Immature natural killer cell (primary cell): Measurements from ENCODE around the gene UST. TPM values are rescaled to one million over a fixed set of nuclear protein-coding genes. Genes with fewer than 3 reads are reported as not detected.
A peak's percentile ranks its signal among the peaks of the same experiment; 100 is the strongest.
"Not testable (repeated sequence)": the region's sequence is repeated elsewhere in the genome, so short reads cannot be mapped to it uniquely, and the experiment has no call there.

ENCODE experiments used
- DNase-seq, 3 donors: peaks; one replicate each; pipeline ENCODE4 v3.0.0; 2022; ENCODE audit warnings: mixed read lengths in 1 of 3
- H3K27ac Mint-ChIP-seq, 6 donors: one replicate each; pipeline ENCODE4 v1.8.0; 2020; ENCODE audit warnings: mixed read lengths in 6 of 6, mild to moderate bottlenecking in 5 of 6, inconsistent platforms in 4 of 6, moderate library complexity in 3 of 6
- H3K27me3 Mint-ChIP-seq, 3 donors: one replicate each; pipeline ENCODE4 v1.8.0; 2020 to 2021; ENCODE audit warnings: low read depth in 3 of 3, mild to moderate bottlenecking in 3 of 3, mixed read lengths in 3 of 3, moderate library complexity in 3 of 3, inconsistent platforms in 1 of 3
- H3K36me3 Mint-ChIP-seq, 3 donors: one replicate each; pipeline ENCODE4 v1.8.0; 2020; ENCODE audit warnings: mixed read lengths in 3 of 3, inconsistent platforms in 2 of 3, mild to moderate bottlenecking in 2 of 3
- H3K4me1 Mint-ChIP-seq, 2 donors: one replicate each; pipeline ENCODE4 v1.8.0; 2020; ENCODE audit warnings: inconsistent platforms in 2 of 2, mild to moderate bottlenecking in 2 of 2, mixed read lengths in 2 of 2, moderate library complexity in 1 of 2
- H3K4me3 Mint-ChIP-seq, 5 donors: one replicate each; pipeline ENCODE4 v1.8.0; 2020; ENCODE audit warnings: mild to moderate bottlenecking in 5 of 5, mixed read lengths in 5 of 5, inconsistent platforms in 3 of 5, moderate library complexity in 3 of 5
- H3K9me3 Mint-ChIP-seq, 6 donors: one replicate each; pipeline ENCODE4 v1.8.0; 2020; ENCODE audit warnings: mild to moderate bottlenecking in 6 of 6, mixed read lengths in 6 of 6, inconsistent platforms in 4 of 6, moderate library complexity in 3 of 6
- polyA plus RNA-seq, 3 donors: library from polyadenylated mRNA; unstranded; fragments of 300-500 nt; fragmentation: Illumina TruSeq; gene quantifications; one replicate each; pipeline ENCODE4 v1.2.3, GENCODE V29; 2021

Gene UST
- polyA plus RNA-seq, 3 donors from 2014 or later: 3.7 to 6.9 (median 6.3) TPM

- Mint-ChIP-seq H3K4me3 (no peak overlapping the region), H3K9me3 (peaks cover 0 to 8% (median 0%) of the 10 kb centered on the region in 6 donors), H3K27me3 (no peaks in the 10 kb centered on the region), H3K36me3 (peaks cover 0 to 6% (median 0%) of the 10 kb centered on the region in 3 donors), H3K4me1 (no peaks in the 10 kb centered on the region), H3K27ac (no peak overlapping the region)
- DNase-seq: no peak
Observed at GRCh38 chr6:148912252-148912651, 165.4 kb downstream of the UST start.

- no peak overlapping the region for H3K4me3 Mint-ChIP-seq
- H3K36me3 Mint-ChIP-seq: peaks cover 5 to 14% (median 11%) of the 10 kb centered on the region in 3 donors
- no peak overlapping the region for H3K27ac Mint-ChIP-seq
- H3K27me3 Mint-ChIP-seq: no peaks in the 10 kb centered on the region
- peaks cover 3 to 8% of the 10 kb centered on the region in 2 donors for H3K4me1 Mint-ChIP-seq
- peaks cover 0 to 8% (median 0%) of the 10 kb centered on the region in 6 donors for H3K9me3 Mint-ChIP-seq
- no peak for DNase-seq
Observed at GRCh38 chr6:148915810-148916209, 169.0 kb downstream of the UST start.

- H3K36me3 Mint-ChIP-seq: peaks cover 5 to 16% (median 14%) of the 10 kb centered on the region in 3 donors
- H3K9me3 Mint-ChIP-seq, DNase-seq, H3K27ac Mint-ChIP-seq, H3K4me3 Mint-ChIP-seq, H3K4me1 Mint-ChIP-seq, H3K27me3 Mint-ChIP-seq: not testable (repeated sequence)
Observed at GRCh38 chr6:148916485-148916884, 169.7 kb downstream of the UST start.

DNA sequence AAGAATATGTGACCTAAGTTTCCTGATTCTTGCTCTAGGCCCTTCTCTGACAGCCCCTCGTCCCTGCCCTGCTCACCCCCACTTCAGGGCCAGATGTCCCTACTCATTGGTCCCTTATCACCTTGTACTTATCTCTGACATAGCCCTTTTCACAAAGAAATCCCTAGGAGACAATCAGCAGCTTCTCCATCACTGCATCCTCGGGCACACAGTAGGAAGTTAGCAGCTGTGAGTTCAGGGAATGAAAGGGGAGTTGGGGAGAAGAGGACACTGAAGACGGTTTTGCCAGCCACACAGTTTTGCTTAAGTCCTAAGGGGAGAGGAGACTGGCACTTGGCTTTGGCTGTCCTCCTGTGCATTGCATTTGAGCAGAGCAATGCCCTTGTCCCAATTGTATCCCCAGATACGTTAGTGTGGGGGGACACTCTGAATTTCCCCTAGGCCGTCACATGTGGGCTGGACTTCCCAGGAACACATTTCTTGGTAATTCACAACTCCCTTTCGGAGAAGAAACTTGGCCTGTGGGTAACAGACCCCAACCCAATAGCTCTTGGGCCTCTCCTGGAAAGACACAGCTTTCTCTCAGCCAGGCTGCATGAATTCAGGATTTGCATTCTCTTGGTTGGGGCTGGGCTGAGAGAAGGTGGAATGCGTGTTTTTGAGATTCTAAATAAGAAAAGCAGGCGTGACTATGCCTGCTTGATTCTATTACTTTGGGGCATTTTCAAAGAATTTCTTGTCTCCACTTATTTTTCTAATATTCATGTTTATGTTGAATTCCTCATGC is 177.6 kb downstream of the UST start:
- peaks cover 5 to 13% of the 10 kb centered on the region in 2 donors for H3K4me1 Mint-ChIP-seq
- peaks cover 0 to 3% (median 0%) of the 10 kb centered on the region in 3 donors for H3K27me3 Mint-ChIP-seq
- no peaks in the 10 kb centered on the region for H3K9me3 Mint-ChIP-seq
- no peak for DNase-seq
- no peak overlapping the region for H3K4me3 Mint-ChIP-seq
- H3K36me3 Mint-ChIP-seq: peaks cover 0 to 8% (median 1%) of the 10 kb centered on the region in 3 donors
- H3K27ac Mint-ChIP-seq: peak overlapping the region in 2 of 6 donors; percentile 5 to 28

DNA sequence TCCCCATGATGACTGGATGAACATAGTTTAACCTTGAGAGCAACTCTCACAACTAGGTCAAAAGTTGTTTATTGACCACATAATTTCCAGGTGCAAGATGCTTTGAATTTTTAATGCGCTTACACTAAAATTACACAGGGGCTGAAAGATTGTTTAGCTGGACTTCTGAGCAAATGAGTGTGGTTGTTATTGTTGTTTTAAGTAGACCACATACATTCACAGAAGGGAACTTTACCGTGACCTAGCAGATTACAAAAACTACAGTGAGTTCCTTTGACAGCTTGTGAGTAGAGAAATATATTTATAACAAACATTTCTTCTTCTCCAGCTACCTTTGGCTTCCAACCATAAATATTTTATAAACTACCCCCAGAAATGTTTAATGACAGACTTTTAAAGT is 178.9 kb downstream of the UST start:
- Mint-ChIP-seq H3K4me1 (peaks cover 5 to 13% of the 10 kb centered on the region in 2 donors), H3K9me3 (no peaks in the 10 kb centered on the region), H3K27ac (no peak overlapping the region), H3K4me3 (no peak overlapping the region), H3K27me3 (peaks cover 0 to 3% (median 0%) of the 10 kb centered on the region in 3 donors), H3K36me3 (peaks cover 0 to 6% (median 0%) of the 10 kb centered on the region in 3 donors)
- DNase-seq: no peak

- DNase-seq: no peak
- H3K4me1 Mint-ChIP-seq: peaks cover 5 to 13% of the 10 kb centered on the region in 2 donors
- peaks cover 0 to 3% (median 0%) of the 10 kb centered on the region in 3 donors for H3K27me3 Mint-ChIP-seq
- no peaks in the 10 kb centered on the region for H3K36me3 Mint-ChIP-seq
- H3K27ac Mint-ChIP-seq: no peak overlapping the region
- no peak overlapping the region for H3K4me3 Mint-ChIP-seq
- no peaks in the 10 kb centered on the region for H3K9me3 Mint-ChIP-seq
Observed at GRCh38 chr6:148926478-148926877, 179.6 kb downstream of the UST start.

GRCh38 chr6:148927586-148927985 is 180.8 kb downstream of the UST start:
- Mint-ChIP-seq H3K4me1 (peaks cover 2 to 13% of the 10 kb centered on the region in 2 donors), H3K4me3 (no peak overlapping the region), H3K9me3 (no peaks in the 10 kb centered on the region), H3K27me3 (peaks cover 0 to 3% (median 0%) of the 10 kb centered on the region in 3 donors), H3K36me3 (no peaks in the 10 kb centered on the region), H3K27ac (no peak overlapping the region)
- DNase-seq: no peak

GRCh38 chr6:148928811-148929210 is 182.0 kb downstream of the UST start:
- no peak overlapping the region for H3K27ac Mint-ChIP-seq
- H3K4me3 Mint-ChIP-seq: no peak overlapping the region
- DNase-seq: no peak

DNA sequence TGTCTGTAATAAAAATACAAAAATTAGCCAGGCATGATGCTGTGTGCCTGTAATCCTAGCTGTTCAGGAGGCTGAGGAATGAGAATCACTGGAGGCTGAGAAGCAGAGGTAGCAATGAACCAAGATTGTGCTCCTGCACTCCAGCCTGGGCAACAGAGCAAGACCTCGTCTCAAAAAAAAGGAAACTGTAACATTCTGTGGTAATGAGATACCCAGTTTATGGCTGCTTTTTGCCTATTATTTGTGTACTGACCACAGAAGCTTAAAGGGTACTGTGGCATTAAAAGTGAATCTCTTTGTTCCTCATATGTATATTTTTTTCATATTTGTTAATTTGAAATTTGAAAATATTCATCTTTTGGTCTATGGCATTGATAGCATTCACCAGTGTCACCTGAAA is 185.4 kb downstream of the UST start:
- Mint-ChIP-seq H3K4me3 (no peak overlapping the region), H3K4me1 (no peaks in the 10 kb centered on the region), H3K9me3 (no peaks in the 10 kb centered on the region), H3K27me3 (no peaks in the 10 kb centered on the region), H3K27ac (no peak overlapping the region), H3K36me3 (no peaks in the 10 kb centered on the region)
- DNase-seq: no peak

More at GRCh38 chr6:148928811-148929210, 182.0 kb downstream of the UST start:
- Mint-ChIP-seq H3K4me1 (peaks cover 2 to 13% of the 10 kb centered on the region in 2 donors), H3K36me3 (no peaks in the 10 kb centered on the region), H3K9me3 (no peaks in the 10 kb centered on the region), H3K27me3 (peaks cover 0 to 3% (median 0%) of the 10 kb centered on the region in 3 donors)

DNA sequence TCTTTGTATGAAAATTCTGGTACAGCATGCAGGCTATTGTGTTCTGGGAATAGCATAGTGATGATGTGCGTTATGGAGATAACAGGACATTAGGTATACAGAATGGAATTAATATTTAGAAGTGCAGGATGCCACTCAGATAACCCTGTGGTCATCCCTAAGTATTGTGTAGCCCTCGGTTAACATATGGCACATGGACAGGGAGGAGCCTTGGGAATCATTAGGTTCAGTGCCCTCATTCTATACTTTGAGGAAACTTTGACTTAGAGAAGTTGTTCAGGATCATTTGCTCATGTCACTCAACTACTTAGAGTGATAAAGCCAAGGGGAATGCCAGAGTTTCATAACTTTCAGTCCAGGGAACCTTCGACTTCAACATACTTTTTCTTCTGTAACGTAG is 185.9 kb downstream of the UST start:
- DNase-seq: no peak
- no peak overlapping the region for H3K27ac Mint-ChIP-seq
- no peaks in the 10 kb centered on the region for H3K4me1 Mint-ChIP-seq
- no peaks in the 10 kb centered on the region for H3K27me3 Mint-ChIP-seq
- H3K4me3 Mint-ChIP-seq: no peak overlapping the region
- H3K9me3 Mint-ChIP-seq: no peaks in the 10 kb centered on the region
- no peaks in the 10 kb centered on the region for H3K36me3 Mint-ChIP-seq

DNA sequence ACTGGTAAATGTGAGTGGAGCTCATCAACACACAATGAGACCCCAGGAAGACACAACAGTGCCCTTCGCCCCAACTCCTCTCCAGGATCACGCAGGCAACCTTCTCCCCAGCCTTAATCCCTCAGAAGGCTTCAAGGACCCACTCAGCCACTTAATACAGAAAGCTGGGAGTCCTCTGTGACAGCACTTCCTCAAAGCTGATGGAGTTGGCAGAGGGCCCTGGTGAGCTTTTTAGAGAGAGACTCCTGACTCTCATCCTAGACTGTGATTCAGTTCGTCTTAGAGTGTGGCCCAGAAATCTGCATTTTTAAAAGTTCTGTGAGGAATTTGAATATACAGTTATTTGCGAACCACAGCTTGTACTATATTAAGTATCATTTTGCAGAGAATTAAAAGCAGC is 187.7 kb downstream of the UST start:
- Mint-ChIP-seq H3K9me3 (no peaks in the 10 kb centered on the region), H3K4me3 (no peak overlapping the region), H3K27ac (no peak overlapping the region), H3K27me3 (no peaks in the 10 kb centered on the region), H3K36me3 (no peaks in the 10 kb centered on the region), H3K4me1 (no peaks in the 10 kb centered on the region)
- no peak for DNase-seq

- H3K9me3 Mint-ChIP-seq: no peaks in the 10 kb centered on the region
- H3K4me1 Mint-ChIP-seq: no peaks in the 10 kb centered on the region
- no peak for DNase-seq
- H3K36me3 Mint-ChIP-seq: no peaks in the 10 kb centered on the region
- no peak overlapping the region for H3K4me3 Mint-ChIP-seq
- H3K27ac Mint-ChIP-seq: no peak overlapping the region
- no peaks in the 10 kb centered on the region for H3K27me3 Mint-ChIP-seq
Observed at GRCh38 chr6:148934961-148935360, 188.1 kb downstream of the UST start.

GRCh38 chr6:148935705-148936435 is 189.0 kb downstream of the UST start:
- Mint-ChIP-seq H3K9me3 (no peaks in the 10 kb centered on the region), H3K27ac (no peak overlapping the region), H3K36me3 (no peaks in the 10 kb centered on the region), H3K27me3 (no peaks in the 10 kb centered on the region), H3K4me1 (no peaks in the 10 kb centered on the region), H3K4me3 (no peak overlapping the region)
- DNase-seq: no peak

DNA sequence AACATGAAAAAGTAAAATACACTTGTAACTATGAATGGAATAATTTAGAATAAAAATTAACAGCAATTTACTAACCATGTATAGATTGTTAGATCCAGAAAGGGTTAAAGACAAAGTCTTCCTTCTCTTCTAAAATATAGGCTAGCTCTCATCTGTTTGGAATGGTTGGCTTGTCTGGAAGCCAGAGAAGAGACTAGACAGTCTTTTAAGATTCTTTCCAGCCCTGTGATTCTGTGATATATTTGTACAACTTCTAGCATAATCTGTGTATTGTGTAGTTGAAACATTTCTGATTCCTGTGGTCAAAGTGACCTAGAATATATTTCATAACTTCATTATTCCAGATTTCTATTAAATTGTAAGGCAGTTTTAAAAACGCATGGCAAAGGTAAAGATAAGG is 196.6 kb downstream of the UST start:
- Mint-ChIP-seq H3K4me1 (peaks cover 0 to 6% of the 10 kb centered on the region in 2 donors), H3K4me3 (no peak overlapping the region), H3K36me3 (peaks cover 4 to 9% (median 4%) of the 10 kb centered on the region in 3 donors), H3K9me3 (no peaks in the 10 kb centered on the region), H3K27ac (no peak overlapping the region), H3K27me3 (peaks cover 0 to 4% (median 0%) of the 10 kb centered on the region in 3 donors)
- DNase-seq: no peak
